Ishikawa (cell line): Measurements from ENCODE around the gene IGSF8.

Source experiments
- CEBPB ChIP-seq: IDR thresholded peaks from 2 replicates; pipeline ENCODE4 v1.6.1; 2012
- CREB1 ChIP-seq: IDR thresholded peaks from 2 replicates; pipeline ENCODE4 v1.6.1; 2012; ENCODE audit warnings: low read depth
- EGR1 ChIP-seq: IDR thresholded peaks from 2 replicates; pipeline ENCODE4 v1.6.1; 2012
- EP300 ChIP-seq: IDR thresholded peaks from 2 replicates; pipeline ENCODE4 v1.6.1; 2012; ENCODE audit warnings: borderline replicate concordance
- FOXM1 ChIP-seq: IDR thresholded peaks from 2 replicates; pipeline ENCODE4 v1.6.1; 2012; ENCODE audit warnings: low read depth, borderline replicate concordance
- MAX ChIP-seq: IDR thresholded peaks from 2 replicates; pipeline ENCODE4 v1.6.1; 2012
- NFIC ChIP-seq: IDR thresholded peaks from 2 replicates; pipeline ENCODE4 v1.6.1; 2012
- RAD21 ChIP-seq: IDR thresholded peaks from 2 replicates; pipeline ENCODE4 v1.6.1; 2012; ENCODE audit warnings: low read depth
- REST ChIP-seq: IDR thresholded peaks from 2 replicates; pipeline ENCODE4 v1.6.1; 2012; ENCODE audit warnings: low read depth, mild to moderate bottlenecking
- TAF1 ChIP-seq: IDR thresholded peaks from 2 replicates; pipeline ENCODE4 v1.6.1; 2012; ENCODE audit warnings: low read depth, mild to moderate bottlenecking
- TCF12 ChIP-seq: IDR thresholded peaks from 2 replicates; pipeline ENCODE4 v1.6.1; 2012; ENCODE audit warnings: low read depth
- TEAD4 ChIP-seq: IDR thresholded peaks from 2 replicates; pipeline ENCODE4 v1.6.1; 2012
- USF1 ChIP-seq: IDR thresholded peaks from 2 replicates; pipeline ENCODE4 v1.6.1; 2012
- YY1 ChIP-seq: IDR thresholded peaks from 2 replicates; pipeline ENCODE4 v1.6.1; 2012; ENCODE audit warnings: low read depth
- ZBTB7A ChIP-seq: IDR thresholded peaks from 2 replicates; pipeline ENCODE4 v1.6.1; 2012; ENCODE audit warnings: low read depth

Gene IGSF8

GRCh38 chr1:160097151-160097910 lies 1.1 kb downstream of the IGSF8 start:
- no peak for TF ChIP-seq REST
- TF ChIP-seq CREB1, result no peak
- no peak for TF ChIP-seq ZBTB7A
- TF ChIP-seq EP300, result no peak
- no peak for TF ChIP-seq RAD21
- TF ChIP-seq FOXM1, result no peak
- no peak for TF ChIP-seq TEAD4
- TF ChIP-seq NFIC, result no peak
- TF ChIP-seq MAX, result no peak
- no peak for TF ChIP-seq EGR1
- TF ChIP-seq TAF1, result no peak
- TF ChIP-seq TCF12, result no peak
- no peak for TF ChIP-seq USF1
- no peak for TF ChIP-seq CEBPB
- TF ChIP-seq YY1, result no peak

GRCh38 chr1:160096274-160097116 lies 1.9 kb downstream of the IGSF8 start:
- TF ChIP-seq FOXM1 (no peak), MAX (no peak), RAD21 (no peak), USF1 (no peak), TEAD4 (no peak), CREB1 (no peak), EGR1 (no peak), CEBPB (no peak), TCF12 (no peak), ZBTB7A (no peak), EP300 (no peak), TAF1 (no peak), REST (no peak), YY1 (no peak), NFIC (no peak)

- TF ChIP-seq TEAD4 (no peak), EP300 (no peak), FOXM1 (no peak), ZBTB7A (no peak), YY1 (no peak), EGR1 (no peak), NFIC (no peak), CEBPB (no peak), CREB1 (no peak), TAF1 (no peak), REST (no peak), USF1 (no peak), TCF12 (no peak), MAX (no peak), RAD21 (no peak)
These were observed 2.9 kb downstream of the IGSF8 start for GRCh38 chr1:160095382-160096105.
